GM13977 (cell line): ENCODE data around the gene YWHAG.

Experiments
- DNase-seq: peaks from one replicate; pipeline ENCODE4 v3.0.0; 2012; ENCODE audit warnings: low spot score
- CTCF ChIP-seq: IDR thresholded peaks from 2 replicates; pipeline ENCODE4 v1.5.1; 2012; ENCODE audit warnings: mild to moderate bottlenecking, control low read depth; ENCODE audit not compliant: insufficient read depth; ENCODE audit errors: extremely low read depth, missing control alignments
- in situ Hi-C: fragments of 300-500 bp; cut with MboI; formaldehyde crosslinking; loops from one replicate; pipeline ENCODE4 v1.12.0; 2022; ENCODE audit warnings: low sequenced_read_pairs, low pct_unique_long_range_greater_than_20kb, mixed read lengths, inconsistent platforms; ENCODE audit not compliant: unreplicated experiment

The YWHAG gene

GRCh38 chr7:76303202-76304147, 55.3 kb downstream of the YWHAG start:
- TF ChIP-seq CTCF, result no peak
- peak; percentile 86 for DNase-seq
- in situ Hi-C loops, result no loop called here

GRCh38 chr7:76302347-76303201, 56.2 kb downstream of the YWHAG start, which contains the start of gene HSPB1:
Gene HSPB1 (plus strand): TSS chr7:76302673. CDS start chr7:76302713, 40 bp downstream.
- in situ Hi-C loops, result no loop called here
- peak; percentile 94 for DNase-seq
- no peak for TF ChIP-seq CTCF

DNA sequence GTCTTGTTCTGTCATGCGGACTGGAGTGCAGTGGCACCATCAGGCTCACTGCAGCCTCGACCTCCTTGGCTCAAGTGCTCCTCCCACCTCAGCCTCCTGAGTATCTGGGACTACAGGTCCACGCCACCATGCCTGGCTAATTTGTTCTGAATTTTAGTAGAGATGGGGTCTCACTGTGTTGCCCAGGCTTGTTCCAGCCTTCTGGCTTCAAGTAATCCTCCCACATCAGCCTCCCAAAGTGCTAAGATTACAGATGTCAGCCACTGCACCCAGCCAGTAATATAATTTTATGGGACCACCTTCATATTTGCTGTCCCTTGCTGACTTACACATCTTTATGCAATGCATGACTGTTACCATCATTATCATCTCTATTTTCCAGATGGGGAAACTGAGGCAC, 57.8 kb downstream of the YWHAG start:
- in situ Hi-C loops, result no loop called here
- no peak for DNase-seq
- TF ChIP-seq CTCF, result no peak

- no peak for DNase-seq
- in situ Hi-C loops, result no loop called here
- TF ChIP-seq CTCF, result no peak
Observed at GRCh38 chr7:76300166-76300731, 58.5 kb downstream of the YWHAG start.

DNA sequence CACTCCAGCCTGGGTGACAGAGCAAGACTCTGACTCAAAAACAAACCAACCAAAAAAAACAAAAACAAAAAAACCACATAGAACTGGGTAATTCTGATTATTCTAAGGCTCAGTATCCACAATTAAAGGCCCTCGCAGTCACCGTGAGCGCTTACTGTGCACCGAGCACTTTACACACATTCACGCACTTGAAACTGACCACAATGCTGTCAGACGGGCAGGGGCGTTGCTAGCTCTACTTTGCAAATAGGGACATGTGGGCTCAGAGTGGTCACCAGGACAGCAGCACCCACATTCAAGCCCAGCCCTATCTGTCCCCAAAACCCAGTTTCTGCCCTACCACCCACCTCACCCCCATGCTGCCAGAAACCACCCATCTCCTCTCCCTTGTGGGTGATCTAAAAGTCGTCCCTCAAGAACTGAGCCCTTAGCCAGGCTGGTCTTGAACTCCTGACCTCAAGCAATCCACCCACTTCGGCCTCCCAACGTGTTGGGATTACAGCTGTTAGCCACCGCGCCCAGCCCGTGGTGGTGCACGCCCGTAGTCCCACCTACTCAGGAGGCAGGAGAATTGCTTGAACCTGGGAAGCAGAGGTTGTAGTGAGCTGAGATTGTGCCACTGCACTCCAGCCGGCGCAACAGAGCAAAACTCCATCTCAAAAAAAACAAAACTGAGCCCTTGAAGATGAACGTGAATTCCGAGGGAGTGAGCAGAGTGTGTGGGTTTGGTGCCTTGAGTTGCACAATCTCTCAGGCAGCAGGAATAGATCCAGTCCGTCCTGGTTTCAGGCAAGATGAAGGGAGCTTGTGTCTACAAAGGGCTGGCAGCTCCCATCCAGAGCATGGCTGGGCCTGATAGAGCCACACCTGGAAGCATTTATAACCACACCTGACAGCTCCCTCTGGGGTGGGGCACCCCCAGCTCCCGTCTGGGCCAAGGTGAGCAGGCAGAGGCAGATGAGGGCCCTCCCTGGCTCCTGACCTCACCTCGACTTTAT, 61.7 kb downstream of the YWHAG start:
- in situ Hi-C loops, result no loop called here
- no peak for DNase-seq
- TF ChIP-seq CTCF, result no peak
